ENCODE measurements around the gene MYO1B. TPM values are rescaled to one million over a fixed set of nuclear protein-coding genes. Genes with fewer than 3 reads are reported as not detected.
A peak's percentile ranks its signal among the peaks of the same experiment; 100 is the strongest.

MYO1B gene
- total RNA-seq, 1 donor from 2014 or later, result 16.2 TPM

- intact Hi-C loops (cut with micrococcal nuclease), result no loop called here
Observed at GRCh38 chr2:191325651-191326365, 80.6 kb downstream of the MYO1B start.

GRCh38 chr2:191327484-191327883 lies 82.3 kb downstream of the MYO1B start:
- Histone ChIP-seq H3K9me3 (replicated peaks) (peaks cover 8% of the 10 kb centered on the region), H3K36me3 (peaks cover 15% of the 10 kb centered on the region), H3K27me3 (ENCODE audit: low read depth) (no peaks in the 10 kb centered on the region), H3K27ac (replicated peaks) (no peak overlapping the region), H3K4me1 (peaks cover 13% of the 10 kb centered on the region), H3K4me3 (no peak overlapping the region)
- intact Hi-C loops (cut with micrococcal nuclease), result no loop called here
- no peak for DNase-seq
- no peak for TF ChIP-seq CTCF (IDR thresholded peaks at IDR 0.05; ENCODE audit: borderline replicate concordance)

More at GRCh38 chr2:191325651-191326365, 80.6 kb downstream of the MYO1B start:
- Histone ChIP-seq H3K4me3 (no peak overlapping the region), H3K27me3 (ENCODE audit: low read depth) (no peaks in the 10 kb centered on the region), H3K9me3 (replicated peaks) (peaks cover 8% of the 10 kb centered on the region), H3K36me3 (peaks cover 9% of the 10 kb centered on the region), H3K27ac (replicated peaks) (peak overlapping the region; percentile 32), H3K4me1 (peaks cover 30% of the 10 kb centered on the region)
- no peak for DNase-seq
- TF ChIP-seq CTCF (IDR thresholded peaks at IDR 0.05; ENCODE audit: borderline replicate concordance), result no peak

GRCh38 chr2:191328150-191328809 lies 83.1 kb downstream of the MYO1B start:
- no peak for DNase-seq
- H3K4me3 ChIP-seq, result no peak overlapping the region
- intact Hi-C loops (cut with micrococcal nuclease), result no loop called here
- no peak overlapping the region for H3K27ac ChIP-seq (replicated peaks)
- H3K36me3 ChIP-seq, result peaks cover 15% of the 10 kb centered on the region
- H3K9me3 ChIP-seq (replicated peaks), result peaks cover 8% of the 10 kb centered on the region
- no peak for TF ChIP-seq CTCF (IDR thresholded peaks at IDR 0.05; ENCODE audit: borderline replicate concordance)
- no peaks in the 10 kb centered on the region for H3K27me3 ChIP-seq (ENCODE audit: low read depth)
- H3K4me1 ChIP-seq, result peaks cover 7% of the 10 kb centered on the region

GRCh38 chr2:191329841-191330240 lies 84.6 kb downstream of the MYO1B start:
- H3K27ac ChIP-seq (replicated peaks), result no peak overlapping the region
- no peak for TF ChIP-seq CTCF (IDR thresholded peaks at IDR 0.05; ENCODE audit: borderline replicate concordance)

GRCh38 chr2:191333911-191334357 lies 88.7 kb downstream of the MYO1B start:
- Histone ChIP-seq H3K27me3 (ENCODE audit: low read depth) (no peaks in the 10 kb centered on the region), H3K27ac (replicated peaks) (peak overlapping the region; percentile 55)
- TF ChIP-seq CTCF (IDR thresholded peaks at IDR 0.05; ENCODE audit: borderline replicate concordance), result no peak

More at GRCh38 chr2:191329841-191330240, 84.6 kb downstream of the MYO1B start:
- no peak for DNase-seq
- intact Hi-C loops (cut with micrococcal nuclease), result no loop called here
- Histone ChIP-seq H3K4me1 (peaks cover 8% of the 10 kb centered on the region), H3K36me3 (peaks cover 15% of the 10 kb centered on the region), H3K27me3 (ENCODE audit: low read depth) (no peaks in the 10 kb centered on the region), H3K9me3 (replicated peaks) (no peaks in the 10 kb centered on the region), H3K4me3 (no peak overlapping the region)

More at GRCh38 chr2:191333911-191334357, 88.7 kb downstream of the MYO1B start:
- no peaks in the 10 kb centered on the region for H3K9me3 ChIP-seq (replicated peaks)
- H3K4me3 ChIP-seq, result no peak overlapping the region
- intact Hi-C loops (cut with micrococcal nuclease), result no loop called here
- H3K4me1 ChIP-seq, result peaks cover 35% of the 10 kb centered on the region
- DNase-seq, result no peak
- peaks cover 15% of the 10 kb centered on the region for H3K36me3 ChIP-seq
